ENCODE results near the gene CAMTA1.

- TF ChIP-seq CTCF (IDR thresholded peaks at IDR 0.05; ENCODE audit: insufficient read depth, low read depth, low read length) = no peak
- TF ChIP-seq EZH2 (IDR thresholded peaks at IDR 0.05; ENCODE audit: insufficient read depth, low read length) = no peak
Observed at GRCh38 chr1:7401814-7402547, 616.7 kb downstream of the CAMTA1 start.

Data from astrocyte (in vitro differentiated cells and primary cell).